ENCODE results near the gene NCOA5. TPM values are rescaled to one million over a fixed set of nuclear protein-coding genes. Genes with fewer than 3 reads are reported as not detected.

The NCOA5 gene
- total and polyA plus RNA-seq, 8 donors, result 8.4 to 19.6 (median 12.0) TPM

GRCh38 chr20:46062151-46062550, 27.6 kb downstream of the NCOA5 start:
- 95 to 97% methylated on average over 4 of the region's 4 CpGs for WGBS, 2 donors
- Histone ChIP-seq H3K4me1 (peaks cover 0 to 5% (median 0%) of the 10 kb centered on the region in 3 donors), H3K27me3 (no peaks in the 10 kb centered on the region), H3K27ac (no peak overlapping the region), H3K36me3 (peaks cover 14 to 62% (median 47%) of the 10 kb centered on the region in 3 donors), H3K4me3 (no peak overlapping the region), H3K9me3 (no peaks in the 10 kb centered on the region)
- TF ChIP-seq, protein P1, sequence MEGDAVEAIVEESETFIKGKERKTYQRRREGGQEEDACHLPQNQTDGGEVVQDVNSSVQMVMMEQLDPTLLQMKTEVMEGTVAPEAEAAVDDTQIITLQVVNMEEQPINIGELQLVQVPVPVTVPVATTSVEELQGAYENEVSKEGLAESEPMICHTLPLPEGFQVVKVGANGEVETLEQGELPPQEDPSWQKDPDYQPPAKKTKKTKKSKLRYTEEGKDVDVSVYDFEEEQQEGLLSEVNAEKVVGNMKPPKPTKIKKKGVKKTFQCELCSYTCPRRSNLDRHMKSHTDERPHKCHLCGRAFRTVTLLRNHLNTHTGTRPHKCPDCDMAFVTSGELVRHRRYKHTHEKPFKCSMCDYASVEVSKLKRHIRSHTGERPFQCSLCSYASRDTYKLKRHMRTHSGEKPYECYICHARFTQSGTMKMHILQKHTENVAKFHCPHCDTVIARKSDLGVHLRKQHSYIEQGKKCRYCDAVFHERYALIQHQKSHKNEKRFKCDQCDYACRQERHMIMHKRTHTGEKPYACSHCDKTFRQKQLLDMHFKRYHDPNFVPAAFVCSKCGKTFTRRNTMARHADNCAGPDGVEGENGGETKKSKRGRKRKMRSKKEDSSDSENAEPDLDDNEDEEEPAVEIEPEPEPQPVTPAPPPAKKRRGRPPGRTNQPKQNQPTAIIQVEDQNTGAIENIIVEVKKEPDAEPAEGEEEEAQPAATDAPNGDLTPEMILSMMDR (IDR thresholded peaks at IDR 0.05), result no peak
- FAIRE-seq (no peak), ATAC-seq (no peak), DNase-seq (no peak)
- intact Hi-C loops (cut with DNase I), result no loop called here

DNA sequence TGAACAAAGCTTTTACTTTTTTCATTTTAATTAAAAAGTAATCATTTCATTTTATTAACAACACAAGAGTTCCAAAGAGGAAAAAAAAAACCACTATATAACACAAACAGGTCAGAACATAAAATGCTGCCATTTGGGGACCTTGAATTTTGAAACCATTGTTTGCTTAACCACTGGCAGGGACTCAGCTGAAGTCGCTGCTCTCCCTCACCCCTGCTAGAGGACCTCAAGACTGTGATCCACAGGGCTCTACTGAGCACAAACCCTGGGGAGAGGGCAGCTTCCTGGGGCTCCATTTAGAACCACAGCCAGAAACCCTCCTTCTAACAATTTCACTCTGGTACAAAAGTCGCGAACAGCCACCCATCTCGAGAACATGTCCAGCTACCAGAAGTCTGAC, 28.8 kb downstream of the NCOA5 start:
- WGBS, 2 donors, result 69 to 74% methylated on average over 4 of the region's 4 CpGs
- Histone ChIP-seq H3K4me1 (peaks cover 0 to 5% (median 0%) of the 10 kb centered on the region in 3 donors), H3K36me3 (peaks cover 13 to 51% (median 35%) of the 10 kb centered on the region in 3 donors), H3K27ac (peak overlapping the region in 2 of 4 donors; percentile 4 to 13), H3K9me3 (no peaks in the 10 kb centered on the region), H3K27me3 (no peaks in the 10 kb centered on the region), H3K4me3 (no peak overlapping the region)
- TF ChIP-seq, protein P1 (IDR thresholded peaks at IDR 0.05), result no peak
- FAIRE-seq (no peak), DNase-seq (no peak), ATAC-seq (no peak)
- intact Hi-C loops (cut with DNase I), result no loop called here

- Histone ChIP-seq H3K4me3 (no peak overlapping the region), H3K27me3 (no peaks in the 10 kb centered on the region), H3K4me1 (peaks cover 0 to 5% (median 0%) of the 10 kb centered on the region in 3 donors), H3K27ac (peak overlapping the region in 2 of 4 donors; percentile 4 to 13), H3K36me3 (peaks cover 8 to 45% (median 32%) of the 10 kb centered on the region in 3 donors), H3K9me3 (no peaks in the 10 kb centered on the region)
- DNase-seq (no peak), ATAC-seq (peak in 2 of 4 donors; percentile 33 to 38), FAIRE-seq (no peak)
- intact Hi-C loops (cut with DNase I), result no loop called here
- TF ChIP-seq, protein P1 (IDR thresholded peaks at IDR 0.05), result no peak
- 78 to 79% methylated on average over 2 of the region's 2 CpGs for WGBS, 2 donors
Observed at GRCh38 chr20:46060301-46060881, 29.4 kb downstream of the NCOA5 start.

- ATAC-seq (peak; percentile 25 to 66 (median 50)), FAIRE-seq (no peak), DNase-seq (peak in 1 of 6 donors; percentile 19)
- 31 to 40% methylated on average over 30 to 35 of the region's 35 CpGs for WGBS, 2 donors
- Histone ChIP-seq H3K36me3 (peaks cover 0 to 29% (median 16%) of the 10 kb centered on the region in 3 donors), H3K9me3 (no peaks in the 10 kb centered on the region), H3K4me1 (peaks cover 0 to 5% (median 0%) of the 10 kb centered on the region in 3 donors), H3K27me3 (no peaks in the 10 kb centered on the region), H3K4me3 (peak overlapping the region in 1 of 4 donors; percentile 27), H3K27ac (no peak overlapping the region)
- intact Hi-C loops (cut with DNase I), result no loop called here
- TF ChIP-seq, protein P1 (IDR thresholded peaks at IDR 0.05), result no peak
Observed at GRCh38 chr20:46058599-46059281, 31.0 kb downstream of the NCOA5 start.

All from pancreas (tissue), 10 donors.